HepG2 (cell line): ENCODE data around the gene GALK2. TPM values are rescaled to one million over a fixed set of nuclear protein-coding genes. Genes with fewer than 3 reads are reported as not detected.

Experiments used
- CEBPG ChIP-seq: IDR thresholded peaks from 2 replicates; pipeline ENCODE4 v1.6.1; 2016
- DNMT3B ChIP-seq: conservative IDR thresholded peaks from 2 replicates; pipeline ENCODE4 v1.6.1; 2016; ENCODE audit warnings: missing biosample characterization, control low read depth
- FUBP1 ChIP-seq: sonication (generic); formaldehyde crosslinking; IDR thresholded peaks from 2 replicates; pipeline ENCODE4 v1.5.1; 2020; ENCODE audit warnings: missing genetic modification reagents, mild to moderate bottlenecking, borderline replicate concordance
- GMEB2 ChIP-seq: IDR thresholded peaks from 2 replicates; pipeline ENCODE4 v1.6.1; 2016; ENCODE audit warnings: missing biosample characterization, missing genetic modification reagents, low read depth
- HNF4A ChIP-seq: sonication (generic); formaldehyde crosslinking; IDR thresholded peaks from 2 replicates; pipeline ENCODE4 v1.4.0; 2020; ENCODE audit warnings: missing genetic modification reagents
- ISL2 ChIP-seq: sonication (generic); formaldehyde crosslinking; IDR thresholded peaks from 2 replicates; pipeline ENCODE4 v1.5.0; 2020; ENCODE audit warnings: missing genetic modification reagents
- NR2F2 ChIP-seq: IDR thresholded peaks from 2 replicates; pipeline ENCODE4 v1.6.1; 2012; ENCODE audit warnings: low read depth, inconsistent platforms, borderline replicate concordance
- PITX1 ChIP-seq: sonication (generic); formaldehyde crosslinking; IDR thresholded peaks from 2 replicates; pipeline ENCODE4 v1.5.1; 2020; ENCODE audit warnings: mild to moderate bottlenecking, missing genetic modification reagents
- SOX13 ChIP-seq, 3 experiments: fragments of 450-650 bp in 1 of 3; sonication (generic) in 1 of 3; formaldehyde crosslinking in 1 of 3; IDR thresholded peaks in 2 of 3; conservative IDR thresholded peaks in 1 of 3; 2 replicates each; pipeline versions ENCODE4 v1.5.0 to v1.6.1; 2016 to 2020; ENCODE audit warnings: antibody characterized with exemption in 1 of 3, mild to moderate bottlenecking in 1 of 3, missing compliant biosample characterization in 1 of 3, missing genetic modification reagents in 1 of 3, moderate library complexity in 1 of 3
- SP1 ChIP-seq, 2 experiments: fragments of 450-650 bp in 1 of 2; sonication (generic) in 1 of 2; formaldehyde crosslinking in 1 of 2; IDR thresholded peaks; 2 replicates each; pipeline versions ENCODE4 v1.4.0 to v1.6.1; 2016 to 2020; ENCODE audit warnings: missing genetic modification reagents in 1 of 2
- WIZ ChIP-seq: sonication (generic); formaldehyde crosslinking; IDR thresholded peaks from 2 replicates; pipeline ENCODE4 v1.5.1; 2020; ENCODE audit warnings: mild to moderate bottlenecking, missing genetic modification reagents
- ZBED4 ChIP-seq: sonication (generic); formaldehyde crosslinking; IDR thresholded peaks from 2 replicates; pipeline ENCODE4 v1.4.0; 2020; ENCODE audit warnings: missing genetic modification reagents, borderline replicate concordance
- ZBTB10 ChIP-seq: sonication (generic); formaldehyde crosslinking; IDR thresholded peaks from 2 replicates; pipeline ENCODE4 v1.4.0; 2020; ENCODE audit warnings: missing genetic modification reagents, borderline replicate concordance
- ZHX1 ChIP-seq: sonication (generic); formaldehyde crosslinking; IDR thresholded peaks from 2 replicates; pipeline ENCODE4 v1.8.1; 2022; ENCODE audit warnings: low read depth, mild to moderate bottlenecking, missing genetic modification reagents
- polyA plus RNA-seq, 8 experiments: library from polyadenylated mRNA; depleted of rRNA in 3 of 8; stranded (reverse) in 7 of 8; unstranded in 1 of 8; fragments of >200 nt; fragmentation: Illumina TruSeq in 4 of 8; extraction: Trizol in 4 of 8; gene quantifications; 2 replicates each; pipeline versions ENCODE4 v1.2.1 to v1.2.3, GENCODE V29; 2011 to 2016; ENCODE audit warnings: low read depth in 4 of 8, missing spikeins in 1 of 8, mixed read lengths in 1 of 8; ENCODE audit not compliant: insufficient read depth in 1 of 8
- total RNA-seq, 5 experiments: library from RNA; depleted of rRNA; stranded (reverse); fragments of >200 nt; fragmentation: Illumina TruSeq; extraction: Trizol; gene quantifications; 2 replicates each; pipeline ENCODE4 v1.2.3, GENCODE V29; 2016; ENCODE audit warnings: low read depth in 1 of 5

GALK2 gene
- total and polyA plus RNA-seq, 2 of the 13 experiments (the other 11 are each of a cell fraction or from before 2014, with no cell fraction given) = 17.6 to 32.8 TPM

GRCh38 chr15:49155110-49155833, 14.8 kb upstream of the GALK2 start, which contains the start of gene COPS2 (continued):
- TF ChIP-seq FUBP1 = no peak
- TF ChIP-seq ZHX1 = peak; percentile 50; the same call in 1 of the 2 replicates
- no peak for TF ChIP-seq SP1 (IDR thresholded peaks at IDR 0.05)
- peak; percentile 72 for TF ChIP-seq SP1 (CRISPR knock-in tag; IDR thresholded peaks at IDR 0.05)
- TF ChIP-seq DNMT3B (CRISPR knock-in tag) = peak; percentile 9
- TF ChIP-seq ZBED4 (CRISPR knock-in tag) = peak; percentile 46; the same call in 1 of the 2 replicates
- TF ChIP-seq GMEB2 (CRISPR knock-in tag) = peak; percentile 33; the same call in 1 of the 2 replicates
- peak; percentile 65; the same call in 1 of the 2 replicates for TF ChIP-seq NR2F2
- TF ChIP-seq SOX13 (IDR thresholded peaks at IDR 0.05) = no peak; the same call in 1 of the 2 replicates
- TF ChIP-seq SOX13 (CRISPR knock-in tag; conservative IDR thresholded peaks at IDR 0.05 in 1 of 2, IDR thresholded peaks at IDR 0.05 in 1 of 2) = peak in 1 of 2 experiments; percentile 65; a peak in 2 of 4 replicates
- TF ChIP-seq ISL2 (CRISPR knock-in tag) = peak; percentile 79
- peak; percentile 52; the same call in 1 of the 2 replicates for TF ChIP-seq PITX1 (CRISPR knock-in tag)
- no peak for TF ChIP-seq ZBTB10 (CRISPR knock-in tag)
- peak; percentile 42; the same call in 1 of the 2 replicates for TF ChIP-seq CEBPG
- peak; percentile 77; the same call in 1 of the 2 replicates for TF ChIP-seq WIZ
- no peak; the same call in 1 of the 2 replicates for TF ChIP-seq HNF4A
